ENCODE results near the gene POU2AF3. TPM values are rescaled to one million over a fixed set of nuclear protein-coding genes. Genes with fewer than 3 reads are reported as not detected.
A peak's percentile ranks its signal among the peaks of the same experiment; 100 is the strongest.

The POU2AF3 gene
- total and polyA plus RNA-seq, 3 donors from 2014 or later: 6.4 to 11.5 (median 9.0) TPM

- TF ChIP-seq CTCF (IDR thresholded peaks at IDR 0.05): no peak
- no peak for TF ChIP-seq POLR2A (IDR thresholded peaks at IDR 0.05)
- Histone ChIP-seq H3K4me3 (no peak overlapping the region), H3K9me3 (no peaks in the 10 kb centered on the region), H3K27ac (no peak overlapping the region), H3K27me3 (no peaks in the 10 kb centered on the region), H3K4me1 (no peaks in the 10 kb centered on the region), H3K36me3 (ENCODE audit: low read depth, missing control alignments) (no peaks in the 10 kb centered on the region)
- intact Hi-C loops (cut with DNase I; ENCODE audit: low total_unique reads): no loop called here
- peak; percentile 81 for DNase-seq
- WGBS, 2 donors: 60 to 67% methylated on average over 3 of the region's 3 CpGs
These were observed 45.7 kb downstream of the POU2AF3 start for GRCh38 chr11:111344032-111344431.

- TF ChIP-seq POLR2A (IDR thresholded peaks at IDR 0.05) (no peak), CTCF (IDR thresholded peaks at IDR 0.05) (no peak)
- Histone ChIP-seq H3K4me1 (peaks cover 12% of the 10 kb centered on the region), H3K9me3 (no peaks in the 10 kb centered on the region), H3K4me3 (no peak overlapping the region), H3K36me3 (ENCODE audit: low read depth, missing control alignments) (no peaks in the 10 kb centered on the region), H3K27me3 (no peaks in the 10 kb centered on the region), H3K27ac (peak overlapping the region in 1 of 2 donors; percentile 57)
- intact Hi-C loops (cut with DNase I; ENCODE audit: low total_unique reads): no loop called here
- peak; percentile 53 for DNase-seq
- WGBS, 2 donors: 63 to 70% methylated on average over 6 of the region's 6 CpGs
These were observed 48.8 kb downstream of the POU2AF3 start for GRCh38 chr11:111347002-111347722.

- no peaks in the 10 kb centered on the region for H3K36me3 ChIP-seq (ENCODE audit: low read depth, missing control alignments)
- no peaks in the 10 kb centered on the region for H3K9me3 ChIP-seq
- no peaks in the 10 kb centered on the region for H3K27me3 ChIP-seq
- TF ChIP-seq CTCF (IDR thresholded peaks at IDR 0.05): no peak
- no peak for TF ChIP-seq POLR2A (IDR thresholded peaks at IDR 0.05)
- no peak overlapping the region for H3K4me3 ChIP-seq
- H3K27ac ChIP-seq: no peak overlapping the region
- intact Hi-C loops (cut with DNase I; ENCODE audit: low total_unique reads): no loop called here
- WGBS, 2 donors: 73% methylated on average over 3 of the region's 3 CpGs
- no peak for DNase-seq
- H3K4me1 ChIP-seq: peaks cover 12% of the 10 kb centered on the region
These were observed 49.4 kb downstream of the POU2AF3 start for GRCh38 chr11:111347723-111348115.

- H3K9me3 ChIP-seq: no peaks in the 10 kb centered on the region
- H3K27me3 ChIP-seq: no peaks in the 10 kb centered on the region
- H3K4me3 ChIP-seq: no peak overlapping the region
- peaks cover 12% of the 10 kb centered on the region for H3K4me1 ChIP-seq
- no peaks in the 10 kb centered on the region for H3K36me3 ChIP-seq (ENCODE audit: low read depth, missing control alignments)
- TF ChIP-seq POLR2A (IDR thresholded peaks at IDR 0.05) (no peak), CTCF (IDR thresholded peaks at IDR 0.05) (no peak)
- DNase-seq: no peak
- intact Hi-C loops (cut with DNase I; ENCODE audit: low total_unique reads): no loop called here
- WGBS, 2 donors: 83 to 84% methylated on average over 3 of the region's 3 CpGs
- no peak overlapping the region for H3K27ac ChIP-seq
These were observed 49.8 kb downstream of the POU2AF3 start for GRCh38 chr11:111348147-111348546.

GRCh38 chr11:111349191-111349695 lies 50.9 kb downstream of the POU2AF3 start:
- Histone ChIP-seq H3K27me3 (no peaks in the 10 kb centered on the region), H3K9me3 (no peaks in the 10 kb centered on the region), H3K4me1 (peaks cover 17% of the 10 kb centered on the region), H3K27ac (peak overlapping the region in 1 of 2 donors; percentile 4), H3K36me3 (ENCODE audit: low read depth, missing control alignments) (no peaks in the 10 kb centered on the region), H3K4me3 (no peak overlapping the region)
- DNase-seq: no peak
- intact Hi-C loops (cut with DNase I; ENCODE audit: low total_unique reads): no loop called here
- 90 to 98% methylated on average over 2 of the region's 2 CpGs for WGBS, 2 donors
- no peak for TF ChIP-seq CTCF (IDR thresholded peaks at IDR 0.05)
- no peak for TF ChIP-seq POLR2A (IDR thresholded peaks at IDR 0.05)
